HCT116 (cell line): Measurements from ENCODE around the gene DDX54.

Source experiments
- ATF3 ChIP-seq: IDR thresholded peaks from 2 replicates; pipeline ENCODE4 v1.6.1; 2012
- CEBPB ChIP-seq: IDR thresholded peaks from 2 replicates; pipeline ENCODE4 v1.6.1; 2012; ENCODE audit warnings: low read depth
- CTCF ChIP-seq, 3 experiments: fragments of 200-600 bp in 1 of 3; sonication (generic) in 1 of 3; IDR thresholded peaks in 2 of 3; conservative IDR thresholded peaks in 1 of 3; 2 replicates each; pipeline ENCODE4 v1.5.1; 2012 to 2017; ENCODE audit warnings: low read depth in 2 of 3, low read length in 2 of 3, antibody characterized with exemption in 1 of 3, borderline replicate concordance in 1 of 3, control low read depth in 1 of 3, mild to moderate bottlenecking in 1 of 3, mixed read lengths in 1 of 3, mixed run types in 1 of 3, moderate library complexity in 1 of 3; ENCODE audit not compliant: insufficient read depth in 1 of 3
- EZH2 ChIP-seq: fragments of 200-600 bp; sonication (generic); IDR thresholded peaks from 2 replicates; pipeline ENCODE4 v1.6.1; 2017; ENCODE audit warnings: antibody characterized with exemption, mixed run types
- FOSL1 ChIP-seq: IDR thresholded peaks from 2 replicates; pipeline ENCODE4 v1.6.1; 2012; ENCODE audit warnings: low read depth
- MAX ChIP-seq: IDR thresholded peaks from 2 replicates; pipeline ENCODE4 v1.6.1; 2012
- POLR2A ChIP-seq: IDR thresholded peaks from 2 replicates; pipeline ENCODE4 v1.7.0; 2011; ENCODE audit warnings: borderline replicate concordance; ENCODE audit not compliant: insufficient read depth, insufficient read length; ENCODE audit errors: extremely low read depth
- POLR2AphosphoS5 ChIP-seq: IDR thresholded peaks from 2 replicates; pipeline ENCODE4 v1.6.1; 2011; ENCODE audit warnings: mild to moderate bottlenecking, low read depth, low read length, moderate library complexity
- RAD21 ChIP-seq: IDR thresholded peaks from 2 replicates; pipeline ENCODE4 v1.6.1; 2012; ENCODE audit warnings: low read depth, mild to moderate bottlenecking
- REST ChIP-seq: IDR thresholded peaks from 2 replicates; pipeline ENCODE4 v1.6.1; 2012; ENCODE audit warnings: low read depth
- SIN3A ChIP-seq: IDR thresholded peaks from 2 replicates; pipeline ENCODE4 v1.6.1; 2012; ENCODE audit warnings: low read depth
- YY1 ChIP-seq: IDR thresholded peaks from 2 replicates; pipeline ENCODE4 v1.6.1; 2011; ENCODE audit warnings: low read length, low read depth, moderate library complexity, mild to moderate bottlenecking; ENCODE audit not compliant: insufficient replicate concordance; ENCODE audit errors: extremely low read depth
- ZBTB33 ChIP-seq: IDR thresholded peaks from 2 replicates; pipeline ENCODE4 v1.6.1; 2011; ENCODE audit warnings: mild to moderate bottlenecking, low read length, moderate library complexity; ENCODE audit not compliant: insufficient replicate concordance; ENCODE audit errors: extremely low read depth
- ZFX ChIP-seq: fragments of 450-650 bp; IDR thresholded peaks from 2 replicates; pipeline ENCODE4 v1.6.1; 2017

- TF ChIP-seq REST (no peak), CTCF (IDR thresholded peaks at IDR 0.05 in 2 of 3, conservative IDR thresholded peaks at IDR 0.05 in 1 of 3; ENCODE audit: borderline replicate concordance in 1 of 3, insufficient read depth in 1 of 3, low read depth in 2 of 3, low read length in 2 of 3) (peak; percentile 37 to 77 (median 65); a peak in 5 of 6 replicates), CEBPB (no peak), ZFX (no peak), RAD21 (no peak), POLR2A (peak; percentile 37), FOSL1 (no peak), EZH2 (no peak), POLR2AphosphoS5 (peak; percentile 67), SIN3A (no peak), ATF3 (no peak), YY1 (no peak), ZBTB33 (no peak), MAX (peak; percentile 79)
Measured at GRCh38 chr12:113135178-113136127, 49.8 kb downstream of the DDX54 start, which contains the start of gene RASAL1.
